C4-2B (cell line): ENCODE data around the gene PHLDB1.
A peak's percentile ranks its signal among the peaks of the same experiment; 100 is the strongest.

Experiments used
- H3K27ac ChIP-seq: fragments of 450-650 bp; 2 replicates; pipeline ENCODE4 v1.5.1; 2017
- ZFX ChIP-seq: fragments of 450-650 bp; IDR thresholded peaks from 2 replicates; pipeline ENCODE4 v1.6.1; 2017
- TF ChIP-seq, protein P1 (sequence below): fragments of 450-650 bp; conservative IDR thresholded peaks from 2 replicates; pipeline ENCODE4 v1.5.1; 2017; ENCODE audit warnings: mild to moderate bottlenecking

The PHLDB1 gene

GRCh38 chr11:118645066-118645715 is 37.8 kb downstream of the PHLDB1 start:
- peak overlapping the region; percentile 37 for H3K27ac ChIP-seq
- TF ChIP-seq ZFX, result no peak
- TF ChIP-seq, protein P1, sequence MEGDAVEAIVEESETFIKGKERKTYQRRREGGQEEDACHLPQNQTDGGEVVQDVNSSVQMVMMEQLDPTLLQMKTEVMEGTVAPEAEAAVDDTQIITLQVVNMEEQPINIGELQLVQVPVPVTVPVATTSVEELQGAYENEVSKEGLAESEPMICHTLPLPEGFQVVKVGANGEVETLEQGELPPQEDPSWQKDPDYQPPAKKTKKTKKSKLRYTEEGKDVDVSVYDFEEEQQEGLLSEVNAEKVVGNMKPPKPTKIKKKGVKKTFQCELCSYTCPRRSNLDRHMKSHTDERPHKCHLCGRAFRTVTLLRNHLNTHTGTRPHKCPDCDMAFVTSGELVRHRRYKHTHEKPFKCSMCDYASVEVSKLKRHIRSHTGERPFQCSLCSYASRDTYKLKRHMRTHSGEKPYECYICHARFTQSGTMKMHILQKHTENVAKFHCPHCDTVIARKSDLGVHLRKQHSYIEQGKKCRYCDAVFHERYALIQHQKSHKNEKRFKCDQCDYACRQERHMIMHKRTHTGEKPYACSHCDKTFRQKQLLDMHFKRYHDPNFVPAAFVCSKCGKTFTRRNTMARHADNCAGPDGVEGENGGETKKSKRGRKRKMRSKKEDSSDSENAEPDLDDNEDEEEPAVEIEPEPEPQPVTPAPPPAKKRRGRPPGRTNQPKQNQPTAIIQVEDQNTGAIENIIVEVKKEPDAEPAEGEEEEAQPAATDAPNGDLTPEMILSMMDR, result no peak

DNA sequence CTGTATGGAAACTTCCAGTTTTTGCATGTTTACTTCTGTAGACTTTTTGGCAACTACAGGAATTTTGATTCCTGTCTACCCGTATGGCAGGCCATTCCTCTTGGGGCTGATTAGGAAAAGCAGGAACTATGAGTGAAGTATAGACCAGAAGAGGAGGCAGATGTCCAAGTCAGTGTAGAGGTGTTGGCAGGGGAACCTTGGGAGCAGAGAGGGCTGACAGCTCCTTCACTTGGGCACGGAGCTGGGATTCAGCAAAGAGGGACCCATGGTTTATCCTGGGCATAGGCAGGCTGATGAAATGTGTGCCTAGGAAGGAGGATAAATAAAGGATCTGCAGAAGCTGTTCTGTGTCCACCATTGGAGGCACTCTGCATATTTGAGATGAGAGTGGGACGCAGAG is 39.0 kb downstream of the PHLDB1 start:
- H3K27ac ChIP-seq, result peak overlapping the region; percentile 37
- TF ChIP-seq, protein P1, result no peak
- TF ChIP-seq ZFX, result no peak

- H3K27ac ChIP-seq, result no peak overlapping the region
- no peak for TF ChIP-seq ZFX
- TF ChIP-seq, protein P1, result no peak
Observed at GRCh38 chr11:118648291-118648690, 40.9 kb downstream of the PHLDB1 start.

GRCh38 chr11:118649941-118650340 is 42.5 kb downstream of the PHLDB1 start:
- H3K27ac ChIP-seq, result no peak overlapping the region
- TF ChIP-seq, protein P1, result no peak
- TF ChIP-seq ZFX, result no peak

DNA sequence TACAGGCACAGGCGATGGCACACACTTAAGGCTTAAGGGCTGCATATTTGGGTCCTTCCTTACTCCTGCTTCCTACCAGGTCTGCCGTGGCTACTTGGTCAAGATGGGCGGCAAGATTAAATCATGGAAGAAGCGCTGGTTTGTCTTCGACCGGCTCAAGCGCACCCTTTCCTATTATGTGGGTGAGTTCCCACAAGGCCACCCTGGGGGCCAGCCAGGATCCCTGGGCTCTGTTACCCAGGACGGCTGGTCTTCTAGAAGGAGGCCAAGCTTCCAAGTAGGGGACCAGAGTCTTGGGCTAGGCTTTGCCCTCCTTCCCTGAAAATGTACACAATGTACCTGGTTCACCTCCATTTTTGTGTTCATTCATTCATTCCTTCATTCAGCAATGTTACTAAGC is 43.0 kb downstream of the PHLDB1 start:
- H3K27ac ChIP-seq, result no peak overlapping the region
- TF ChIP-seq, protein P1, result no peak

- TF ChIP-seq ZFX, result no peak
- TF ChIP-seq, protein P1, result no peak
- H3K27ac ChIP-seq, result no peak overlapping the region
Observed at GRCh38 chr11:118651820-118652219, 44.4 kb downstream of the PHLDB1 start.

DNA sequence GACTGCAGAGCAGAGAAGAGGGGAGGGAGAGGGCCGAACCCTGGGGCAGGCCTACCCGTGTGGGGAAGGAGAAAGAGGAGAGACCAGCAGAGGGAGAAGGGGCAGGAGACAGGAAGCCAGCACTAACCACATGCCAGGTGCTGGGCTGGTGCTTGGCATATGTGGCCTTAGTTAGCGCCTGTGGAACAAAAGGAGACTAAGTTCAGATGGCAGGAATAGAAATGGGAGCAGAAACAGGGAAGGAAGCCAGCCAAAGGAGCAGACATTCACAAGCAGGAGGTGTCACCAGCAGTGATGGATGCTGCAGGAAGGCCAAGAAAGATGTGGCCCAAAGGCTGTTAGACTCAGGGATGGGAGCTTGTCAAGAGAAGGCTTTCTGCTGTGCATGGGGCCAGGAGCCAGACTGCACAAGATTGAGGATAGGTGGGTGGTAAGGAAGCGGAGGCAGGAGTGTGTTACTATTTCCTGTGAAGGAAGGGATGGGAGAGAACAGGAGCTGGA is 45.3 kb downstream of the PHLDB1 start:
- TF ChIP-seq, protein P1, result no peak
- TF ChIP-seq ZFX, result no peak
- no peak overlapping the region for H3K27ac ChIP-seq
